ENCODE measurements around the gene GATAD2B. TPM values are rescaled to one million over a fixed set of nuclear protein-coding genes. Genes with fewer than 3 reads are reported as not detected.
A peak's percentile ranks its signal among the peaks of the same experiment; 100 is the strongest.
"Not testable (repeated sequence)": the region's sequence is repeated elsewhere in the genome, so short reads cannot be mapped to it uniquely, and the experiment has no call there.

GATAD2B gene
- total and polyA plus RNA-seq, 7 donors, result 1.8 to 37.4 (median 16.4) TPM

- intact Hi-C loops (cut with DNase I), result no loop called here
- Histone ChIP-seq H3K4me1 (peaks cover 0 to 19% (median 15%) of the 10 kb centered on the region in 4 donors), H3K27ac (peak overlapping the region in 3 of 4 donors; percentile 7 to 34 (median 8)), H3K36me3 (peaks cover 19 to 78% (median 30%) of the 10 kb centered on the region in 4 donors), H3K4me3 (no peak overlapping the region), H3K27me3 (no peaks in the 10 kb centered on the region), H3K9me3 (no peaks in the 10 kb centered on the region)
- TF ChIP-seq POLR2AphosphoS5 (IDR thresholded peaks at IDR 0.05) (no peak), POLR2A (IDR thresholded peaks at IDR 0.05) (no peak), CTCF (IDR thresholded peaks at IDR 0.05) (no peak), EP300 (IDR thresholded peaks at IDR 0.05) (no peak)
- 68 to 86% methylated on average over 11 of the region's 11 CpGs for WGBS, 2 donors
- no peak for DNase-seq
Observed at GRCh38 chr1:153770797-153771196, 152.0 kb downstream of the GATAD2B start.

GRCh38 chr1:153769221-153769620 is 153.6 kb downstream of the GATAD2B start:
- intact Hi-C loops (cut with DNase I), result no loop called here
- no peak for DNase-seq
- Histone ChIP-seq H3K36me3 (peaks cover 19 to 94% (median 37%) of the 10 kb centered on the region in 4 donors), H3K4me1 (peaks cover 0 to 8% (median 4%) of the 10 kb centered on the region in 4 donors), H3K9me3 (no peaks in the 10 kb centered on the region), H3K27me3 (no peaks in the 10 kb centered on the region), H3K4me3 (no peak overlapping the region), H3K27ac (no peak overlapping the region)
- TF ChIP-seq POLR2AphosphoS5 (IDR thresholded peaks at IDR 0.05) (no peak), EP300 (IDR thresholded peaks at IDR 0.05) (no peak), POLR2A (IDR thresholded peaks at IDR 0.05) (no peak), CTCF (IDR thresholded peaks at IDR 0.05) (no peak)
- 88% methylated on average over 3 of the region's 3 CpGs for WGBS, 2 donors

GRCh38 chr1:153768316-153769181 is 154.2 kb downstream of the GATAD2B start:
- 60 to 81% methylated on average over 4 of the region's 4 CpGs for WGBS, 2 donors
- no peak overlapping the region for H3K4me3 ChIP-seq
- H3K4me1 ChIP-seq, result peaks cover 0 to 5% (median 0%) of the 10 kb centered on the region in 4 donors
- H3K9me3 ChIP-seq, result no peaks in the 10 kb centered on the region
- no peaks in the 10 kb centered on the region for H3K27me3 ChIP-seq
- TF ChIP-seq POLR2AphosphoS5 (IDR thresholded peaks at IDR 0.05) (no peak), CTCF (IDR thresholded peaks at IDR 0.05) (no peak)
- peaks cover 19 to 99% (median 38%) of the 10 kb centered on the region in 4 donors for H3K36me3 ChIP-seq
- DNase-seq, result no peak
- no peak overlapping the region for H3K27ac ChIP-seq
- intact Hi-C loops (cut with DNase I), result no loop called here

GRCh38 chr1:153767519-153767918 is 155.3 kb downstream of the GATAD2B start:
- DNase-seq, result no peak
- Histone ChIP-seq H3K27ac (no peak overlapping the region), H3K4me1 (peaks cover 0 to 5% (median 0%) of the 10 kb centered on the region in 4 donors), H3K4me3 (no peak overlapping the region), H3K27me3 (no peaks in the 10 kb centered on the region), H3K36me3 (peaks cover 22 to 99% (median 40%) of the 10 kb centered on the region in 4 donors), H3K9me3 (no peaks in the 10 kb centered on the region)
- intact Hi-C loops (cut with DNase I), result no loop called here
- TF ChIP-seq POLR2A (IDR thresholded peaks at IDR 0.05) (no peak), CTCF (IDR thresholded peaks at IDR 0.05) (no peak), POLR2AphosphoS5 (IDR thresholded peaks at IDR 0.05) (no peak), EP300 (IDR thresholded peaks at IDR 0.05) (no peak)
- 96% methylated on average over 11 of the region's 11 CpGs for WGBS, 2 donors

- H3K27ac ChIP-seq; H3K4me3 ChIP-seq; H3K27me3 ChIP-seq; DNase-seq; H3K9me3 ChIP-seq; H3K4me1 ChIP-seq; intact Hi-C loops (cut with DNase I): not testable (repeated sequence)
- 95 to 97% methylated on average over 10 of the region's 10 CpGs for WGBS, 2 donors
- H3K36me3 ChIP-seq, result peaks cover 26 to 98% (median 37%) of the 10 kb centered on the region in 4 donors
Observed at GRCh38 chr1:153766663-153767062, 156.1 kb downstream of the GATAD2B start.
